Activated CD8-positive, alpha-beta T cell treated with anti-CD3 and anti-CD28 coated beads for 36 hours (primary cell): ENCODE results near the gene RNF181. TPM values are rescaled to one million over a fixed set of nuclear protein-coding genes. Genes with fewer than 3 reads are reported as not detected.
A peak's percentile ranks its signal among the peaks of the same experiment; 100 is the strongest.

Source experiments
- ATAC-seq: fragments of 200-7000 bp; cut with Tn5 transposase; one replicate; pipeline ENCODE4 v1.10.0; 2021; ENCODE audit warnings: mild to moderate bottlenecking, moderate library complexity
- CTCF ChIA-PET: fragments of 350-600 bp; sonication (Branson Sonifier 250); formaldehyde crosslinking; loops from one replicate; lab custom pipeline; 2021; ENCODE audit warnings: antibody characterized with exemption; lab: Charles Lee
- POLR2A ChIA-PET: fragments of 350-600 bp; sonication (Branson Sonifier 250); formaldehyde crosslinking; loops from one replicate; lab custom pipeline; 2021; ENCODE audit warnings: antibody characterized with exemption; lab: Charles Lee
- DNase-seq: peaks from one replicate; pipeline ENCODE4 v3.0.0-alpha.2; 2020
- H3K27ac Mint-ChIP-seq: one replicate; pipeline ENCODE4 v1.8.0; 2021; ENCODE audit warnings: mild to moderate bottlenecking, mixed read lengths
- H3K27me3 Mint-ChIP-seq: one replicate; pipeline ENCODE4 v1.8.0; 2021; ENCODE audit warnings: mixed read lengths
- H3K36me3 Mint-ChIP-seq: one replicate; pipeline ENCODE4 v1.8.0; 2021; ENCODE audit warnings: low read depth, mixed read lengths
- H3K4me1 Mint-ChIP-seq: one replicate; pipeline ENCODE4 v1.8.0; 2021; ENCODE audit warnings: low read depth, mixed read lengths
- H3K4me3 Mint-ChIP-seq: one replicate; pipeline ENCODE4 v1.8.0; 2021; ENCODE audit warnings: mild to moderate bottlenecking, moderate library complexity, mixed read lengths
- H3K9me3 Mint-ChIP-seq: one replicate; pipeline ENCODE4 v1.8.0; 2021; ENCODE audit warnings: mixed read lengths
- CTCF ChIP-seq: fragments of 200-600 bp; IDR thresholded peaks from one replicate; pipeline ENCODE4 v1.8.0; 2022; ENCODE audit warnings: antibody characterized with exemption, mild to moderate bottlenecking
- intact Hi-C: fragments of 100-400 bp; cut with micrococcal nuclease; formaldehyde crosslinking; loops from one replicate; pipeline ENCODE4 v1.10.0; 2022
- total RNA-seq, 2 experiments: library from RNA; stranded (reverse); gene quantifications; one replicate each; pipeline ENCODE4 v1.2.3, GENCODE V29; 2021

RNF181 gene
- total RNA-seq, 2 experiments from 2014 or later = 112 to 117 TPM

GRCh38 chr2:85621338-85621737 lies 25.8 kb downstream of the RNF181 start:
- H3K9me3 Mint-ChIP-seq = no peaks in the 10 kb centered on the region
- TF ChIP-seq CTCF = no peak
- peaks cover 22% of the 10 kb centered on the region for H3K4me1 Mint-ChIP-seq
- DNase-seq (no peak), ATAC-seq (no peak)
- POLR2A ChIA-PET = interaction anchor here (1.3 to 2.7 kb wide), 2 partner anchors 25 to 267 kb away, joined by 4 to 8 read pairs; partner anchors contain the start of genes ELMOD3 and RETSAT
- H3K36me3 Mint-ChIP-seq = peaks cover 50% of the 10 kb centered on the region
- intact Hi-C loops = no loop called here
- no peak overlapping the region for H3K4me3 Mint-ChIP-seq
- H3K27ac Mint-ChIP-seq = no peak overlapping the region
- CTCF ChIA-PET = interaction anchor here (1.1 to 6.4 kb wide), 3 partner anchors 12 to 34 kb away, joined by 3 to 61 read pairs (median 3); no protein-coding TSS in a partner anchor
- H3K27me3 Mint-ChIP-seq = no peaks in the 10 kb centered on the region

GRCh38 chr2:85623991-85624390 lies 28.4 kb downstream of the RNF181 start:
- Mint-ChIP-seq H3K27me3 (no peaks in the 10 kb centered on the region), H3K4me1 (peaks cover 23% of the 10 kb centered on the region), H3K4me3 (no peak overlapping the region), H3K27ac (peak overlapping the region; percentile 13), H3K9me3 (no peaks in the 10 kb centered on the region), H3K36me3 (peaks cover 48% of the 10 kb centered on the region)
- DNase-seq (no peak), ATAC-seq (no peak)
- ChIA-PET CTCF (interaction anchor here (6.4 kb wide), 1 partner anchor 13 kb away, joined by 61 read pairs; no protein-coding TSS in a partner anchor), POLR2A (interaction anchor here (2.6 kb wide), 1 partner anchor 12 kb away, joined by 11 read pairs; the partner anchor contains the start of gene C2orf68)
- intact Hi-C loops = no loop called here
- TF ChIP-seq CTCF = no peak

DNA sequence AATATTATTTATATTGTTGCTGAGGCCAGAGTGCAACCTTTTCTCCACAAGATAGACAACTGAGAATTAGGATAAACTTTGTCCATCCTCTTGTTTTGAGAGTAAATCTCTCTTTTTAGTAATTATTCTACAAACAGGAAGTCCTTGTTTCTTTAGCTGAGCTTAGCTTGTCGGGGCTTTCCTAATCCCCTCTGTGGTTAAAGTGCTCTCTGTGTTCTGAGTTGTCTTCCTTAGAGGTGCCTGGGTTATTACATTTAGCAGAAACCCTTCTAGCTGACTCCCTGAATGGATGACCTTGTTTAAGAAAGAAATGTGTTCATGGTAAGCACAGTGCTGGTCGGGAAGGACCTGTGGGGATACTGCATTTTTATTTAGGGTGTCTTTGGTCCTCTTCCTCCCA lies 33.1 kb downstream of the RNF181 start:
- TF ChIP-seq CTCF = no peak
- DNase-seq = peak; percentile 28
- ChIA-PET POLR2A (interaction anchor here (0.6 to 1.1 kb wide), 2 partner anchors 32 to 63 kb away, joined by 3 to 4 read pairs; no protein-coding TSS in a partner anchor), CTCF (interaction anchor here (0.9 to 4.3 kb wide), 4 partner anchors 9 to 79 kb away, joined by 3 to 31 read pairs (median 3); partner anchors contain the start of gene VAMP8)
- peaks cover 17% of the 10 kb centered on the region for H3K4me1 Mint-ChIP-seq
- no peaks in the 10 kb centered on the region for H3K9me3 Mint-ChIP-seq
- ATAC-seq = peak; percentile 94
- no peak overlapping the region for H3K4me3 Mint-ChIP-seq
- peak overlapping the region; percentile 81 for H3K27ac Mint-ChIP-seq
- intact Hi-C loops = no loop called here
- no peaks in the 10 kb centered on the region for H3K27me3 Mint-ChIP-seq
- H3K36me3 Mint-ChIP-seq = peaks cover 56% of the 10 kb centered on the region

- intact Hi-C loops = no loop called here
These were observed 35.8 kb downstream of the RNF181 start for GRCh38 chr2:85631316-85631715.

More at GRCh38 chr2:85631316-85631715, 35.8 kb downstream of the RNF181 start:
- ChIA-PET CTCF (interaction anchor here (0.9 to 1.5 kb wide), 3 partner anchors 9 to 121 kb away, joined by 3 to 5 read pairs (median 4); no protein-coding TSS in a partner anchor), POLR2A (interaction anchor here (0.5 to 2.1 kb wide), 2 partner anchors 14 to 84 kb away, joined by 3 to 9 read pairs; no protein-coding TSS in a partner anchor)
- H3K27me3 Mint-ChIP-seq = no peaks in the 10 kb centered on the region
- peaks cover 50% of the 10 kb centered on the region for H3K36me3 Mint-ChIP-seq
- H3K27ac Mint-ChIP-seq = no peak overlapping the region
- no peak overlapping the region for H3K4me3 Mint-ChIP-seq
- DNase-seq = no peak
- ATAC-seq = no peak
- no peak for TF ChIP-seq CTCF
- H3K4me1 Mint-ChIP-seq = peaks cover 22% of the 10 kb centered on the region
- H3K9me3 Mint-ChIP-seq = no peaks in the 10 kb centered on the region
